CD4-positive, alpha-beta T cell treated with Interleukin-6 for 4 hours (primary cell): ENCODE results near the gene MPG.
A peak's percentile ranks its signal among the peaks of the same experiment; 100 is the strongest.

Experiments used
- DNase-seq: peaks from one replicate; pipeline ENCODE4 v3.0.0-alpha.2; 2020; ENCODE audit warnings: mixed read lengths

The MPG gene

GRCh38 chr16:67884-68789, 9.9 kb upstream of the MPG start:
- no peak for DNase-seq

- no peak for DNase-seq
Observed at GRCh38 chr16:69181-69580, 8.8 kb upstream of the MPG start.

- DNase-seq, result no peak
Observed at GRCh38 chr16:71210-71539, 6.8 kb upstream of the MPG start.

- no peak for DNase-seq
Observed at GRCh38 chr16:71540-72401, 6.3 kb upstream of the MPG start.

GRCh38 chr16:72561-73548, 5.2 kb upstream of the MPG start, which contains the start of gene RHBDF1:
Gene RHBDF1, minus strand, starts transcription at chr16:72631. Its CDS starts 7,616 bp downstream, at chr16:65015.
- DNase-seq, result no peak

GRCh38 chr16:74051-74746, 3.8 kb upstream of the MPG start:
- DNase-seq, result no peak

GRCh38 chr16:74747-75334, 3.2 kb upstream of the MPG start:
- no peak for DNase-seq

- peak; percentile 19 for DNase-seq
Observed at GRCh38 chr16:75580-76501, 2.2 kb upstream of the MPG start.

- DNase-seq, result peak; percentile 39
Observed at GRCh38 chr16:76535-77272, 1.3 kb upstream of the MPG start.

- DNase-seq, result peak; percentile 43
Observed at GRCh38 chr16:77273-77806, 685 bp upstream of the MPG start.

- DNase-seq, result peak; percentile 6
Observed at GRCh38 chr16:78444-79150, 572 bp downstream of the MPG start.

- no peak for DNase-seq
Observed at GRCh38 chr16:79151-80054, 1.4 kb downstream of the MPG start.

- no peak for DNase-seq
Observed at GRCh38 chr16:83060-83603, 5.1 kb downstream of the MPG start.

GRCh38 chr16:83781-84615, 6.0 kb downstream of the MPG start:
- DNase-seq, result peak; percentile 20

- peak; percentile 42 for DNase-seq
Observed at GRCh38 chr16:84718-85406, 6.8 kb downstream of the MPG start.

- DNase-seq, result no peak
Observed at GRCh38 chr16:85407-85782, 7.4 kb downstream of the MPG start.
